ENCODE data around the gene ABL2. TPM values are rescaled to one million over a fixed set of nuclear protein-coding genes. Genes with fewer than 3 reads are reported as not detected.
"Not testable (repeated sequence)": the region's sequence is repeated elsewhere in the genome, so short reads cannot be mapped to it uniquely, and the experiment has no call there.

Gene ABL2
- total RNA-seq, 3 donors from 2014 or later (not counting 1 experiment from before 2014, with no cell fraction given): 11.1 to 16.3 (median 12.9) TPM

GRCh38 chr1:179142889-179143299 is 86.6 kb downstream of the ABL2 start:
- intact Hi-C loops (cut with micrococcal nuclease): no loop called here
- no peaks in the 10 kb centered on the region for H3K36me3 ChIP-seq (ENCODE audit: control insufficient read depth, insufficient read depth, low read length)
- WGBS (ENCODE audit: insufficient coverage): no CpG with 5 or more reads among the region's 2 CpGs
- H3K9me3 ChIP-seq (ENCODE audit: control insufficient read depth, insufficient read depth, low read length): no peaks in the 10 kb centered on the region
- H3K9me3 Mint-ChIP-seq: no peaks in the 10 kb centered on the region
- peaks cover 18 to 24% of the 10 kb centered on the region in 2 donors for H3K4me1 Mint-ChIP-seq
- H3K36me3 Mint-ChIP-seq: no peaks in the 10 kb centered on the region
- no peak overlapping the region for H3K4me3 ChIP-seq (ENCODE audit: low read length)
- H3K4me1 ChIP-seq (ENCODE audit: control insufficient read depth, insufficient read depth, low read length): no peaks in the 10 kb centered on the region
- peak overlapping the region in 1 of 2 donors; percentile 66 for H3K27ac Mint-ChIP-seq
- no peak overlapping the region for H3K4me3 Mint-ChIP-seq
- H3K27me3 ChIP-seq (ENCODE audit: control insufficient read depth, insufficient read depth, low read length): no peaks in the 10 kb centered on the region
- no peak for TF ChIP-seq CTCF (IDR thresholded peaks at IDR 0.05)
- no peak overlapping the region for H3K27ac ChIP-seq (ENCODE audit: low read length)
- H3K27me3 Mint-ChIP-seq (ENCODE audit: low read depth in 2 of 2): no peaks in the 10 kb centered on the region
- DNase-seq (peak in 1 of 2 donors; percentile 11), ATAC-seq (peak; percentile 29 to 48 (median 32))

GRCh38 chr1:179141592-179142251 is 87.8 kb downstream of the ABL2 start:
- H3K4me1 Mint-ChIP-seq: peaks cover 18 to 24% of the 10 kb centered on the region in 2 donors

GRCh38 chr1:179138755-179139154 is 90.7 kb downstream of the ABL2 start:
- WGBS (ENCODE audit: insufficient coverage): 97% methylated on average over 21 of the region's 21 CpGs
- H3K4me3 ChIP-seq (ENCODE audit: low read length); H3K27ac ChIP-seq (ENCODE audit: low read length); H3K9me3 Mint-ChIP-seq; H3K27me3 ChIP-seq (ENCODE audit: control insufficient read depth, insufficient read depth, low read length); H3K4me3 Mint-ChIP-seq; ATAC-seq; H3K36me3 ChIP-seq (ENCODE audit: control insufficient read depth, insufficient read depth, low read length); H3K27ac Mint-ChIP-seq; H3K4me1 ChIP-seq (ENCODE audit: control insufficient read depth, insufficient read depth, low read length); H3K27me3 Mint-ChIP-seq (ENCODE audit: low read depth in 2 of 2); DNase-seq; H3K36me3 Mint-ChIP-seq; intact Hi-C loops (cut with micrococcal nuclease); H3K9me3 ChIP-seq (ENCODE audit: control insufficient read depth, insufficient read depth, low read length): not testable (repeated sequence)
- peaks cover 18 to 24% of the 10 kb centered on the region in 2 donors for H3K4me1 Mint-ChIP-seq

More at GRCh38 chr1:179141592-179142251, 87.8 kb downstream of the ABL2 start:
- Mint-ChIP-seq H3K36me3 (no peaks in the 10 kb centered on the region), H3K27ac (peak overlapping the region in 1 of 2 donors; percentile 10), H3K9me3 (no peaks in the 10 kb centered on the region), H3K4me3 (no peak overlapping the region), H3K27me3 (ENCODE audit: low read depth in 2 of 2) (no peaks in the 10 kb centered on the region)
- H3K4me3 ChIP-seq (ENCODE audit: low read length): no peak overlapping the region
- DNase-seq (peak in 1 of 2 donors; percentile 10), ATAC-seq (peak in 2 of 3 donors; percentile 33 to 38)
- intact Hi-C loops (cut with micrococcal nuclease): no loop called here
- no peaks in the 10 kb centered on the region for H3K9me3 ChIP-seq (ENCODE audit: control insufficient read depth, insufficient read depth, low read length)
- H3K36me3 ChIP-seq (ENCODE audit: control insufficient read depth, insufficient read depth, low read length): no peaks in the 10 kb centered on the region
- no peak overlapping the region for H3K27ac ChIP-seq (ENCODE audit: low read length)
- WGBS (ENCODE audit: insufficient coverage): 63% methylated on average over 2 of the region's 4 CpGs
- no peaks in the 10 kb centered on the region for H3K4me1 ChIP-seq (ENCODE audit: control insufficient read depth, insufficient read depth, low read length)
- H3K27me3 ChIP-seq (ENCODE audit: control insufficient read depth, insufficient read depth, low read length): no peaks in the 10 kb centered on the region
- no peak for TF ChIP-seq CTCF (IDR thresholded peaks at IDR 0.05)

GRCh38 chr1:179137617-179138255 is 91.7 kb downstream of the ABL2 start:
- Mint-ChIP-seq H3K27ac (no peak overlapping the region), H3K9me3 (no peaks in the 10 kb centered on the region)

GRCh38 chr1:179135707-179136106 is 93.8 kb downstream of the ABL2 start:
- H3K27ac Mint-ChIP-seq; H3K4me3 Mint-ChIP-seq; H3K27ac ChIP-seq (ENCODE audit: low read length); intact Hi-C loops (cut with micrococcal nuclease); H3K9me3 ChIP-seq (ENCODE audit: control insufficient read depth, insufficient read depth, low read length); H3K36me3 ChIP-seq (ENCODE audit: control insufficient read depth, insufficient read depth, low read length); H3K4me3 ChIP-seq (ENCODE audit: low read length); ATAC-seq; DNase-seq; H3K4me1 ChIP-seq (ENCODE audit: control insufficient read depth, insufficient read depth, low read length); H3K27me3 ChIP-seq (ENCODE audit: control insufficient read depth, insufficient read depth, low read length); H3K9me3 Mint-ChIP-seq; H3K27me3 Mint-ChIP-seq (ENCODE audit: low read depth in 2 of 2); H3K36me3 Mint-ChIP-seq; H3K4me1 Mint-ChIP-seq: not testable (repeated sequence)
- WGBS (ENCODE audit: insufficient coverage): 97% methylated on average over 14 of the region's 28 CpGs

More at GRCh38 chr1:179137617-179138255, 91.7 kb downstream of the ABL2 start:
- H3K4me1 Mint-ChIP-seq: peaks cover 17 to 18% of the 10 kb centered on the region in 2 donors
- no peaks in the 10 kb centered on the region for H3K27me3 Mint-ChIP-seq (ENCODE audit: low read depth in 2 of 2)
- H3K4me3 Mint-ChIP-seq: no peak overlapping the region
- no peaks in the 10 kb centered on the region for H3K4me1 ChIP-seq (ENCODE audit: control insufficient read depth, insufficient read depth, low read length)
- ATAC-seq: no peak
- intact Hi-C loops (cut with micrococcal nuclease): no loop called here
- no peak for TF ChIP-seq CTCF (IDR thresholded peaks at IDR 0.05)
- H3K27me3 ChIP-seq (ENCODE audit: control insufficient read depth, insufficient read depth, low read length): no peaks in the 10 kb centered on the region
- H3K9me3 ChIP-seq (ENCODE audit: control insufficient read depth, insufficient read depth, low read length): no peaks in the 10 kb centered on the region
- 94% methylated on average over 5 of the region's 5 CpGs for WGBS (ENCODE audit: insufficient coverage)
- no peaks in the 10 kb centered on the region for H3K36me3 Mint-ChIP-seq
- no peak overlapping the region for H3K4me3 ChIP-seq (ENCODE audit: low read length)
- no peak overlapping the region for H3K27ac ChIP-seq (ENCODE audit: low read length)
- no peak for DNase-seq
- no peaks in the 10 kb centered on the region for H3K36me3 ChIP-seq (ENCODE audit: control insufficient read depth, insufficient read depth, low read length)

- H3K36me3 Mint-ChIP-seq; H3K27ac Mint-ChIP-seq; H3K4me3 Mint-ChIP-seq; H3K27ac ChIP-seq (ENCODE audit: low read length); H3K4me1 Mint-ChIP-seq; ATAC-seq; H3K4me3 ChIP-seq (ENCODE audit: low read length); H3K9me3 Mint-ChIP-seq; H3K27me3 Mint-ChIP-seq (ENCODE audit: low read depth in 2 of 2); H3K9me3 ChIP-seq (ENCODE audit: control insufficient read depth, insufficient read depth, low read length); H3K27me3 ChIP-seq (ENCODE audit: control insufficient read depth, insufficient read depth, low read length); intact Hi-C loops (cut with micrococcal nuclease); H3K36me3 ChIP-seq (ENCODE audit: control insufficient read depth, insufficient read depth, low read length); DNase-seq; H3K4me1 ChIP-seq (ENCODE audit: control insufficient read depth, insufficient read depth, low read length): not testable (repeated sequence)
- WGBS (ENCODE audit: insufficient coverage): 95% methylated on average over 15 of the region's 27 CpGs
Measured at GRCh38 chr1:179135168-179135567, 94.3 kb downstream of the ABL2 start.

Data from natural killer cell (primary cell).